ENCODE results near the gene PLK5. TPM values are rescaled to one million over a fixed set of nuclear protein-coding genes. Genes with fewer than 3 reads are reported as not detected.

The PLK5 gene
- total RNA-seq, 1 experiment from 2014 or later = not detected

GRCh38 chr19:1478934-1479707, 44.8 kb upstream of the PLK5 start, which contains the start of gene C19orf25:
Gene C19orf25, minus strand, starts transcription at chr19:1479215. Its CDS starts 312 bp downstream, at chr19:1478903.
- no peaks in the 10 kb centered on the region for H3K27me3 ChIP-seq (replicated peaks; ENCODE audit: insufficient read depth, low read depth, low read length, poor library complexity)
- no peak for TF ChIP-seq EZH2 (IDR thresholded peaks at IDR 0.05; ENCODE audit: borderline replicate concordance, low read depth, low read length, poor library complexity, severe bottlenecking)
- TF ChIP-seq CTCF (conservative IDR thresholded peaks at IDR 0.05; ENCODE audit: low read depth, low read length) = no peak
- peaks cover 4% of the 10 kb centered on the region for H3K36me3 ChIP-seq (ENCODE audit: insufficient read depth, low read length, poor library complexity, severe bottlenecking)
- ChIA-PET POLR2A (ENCODE audit: low non-redundant PET) (no interaction called here), CTCF (no interaction called here)
- H3K4me1 ChIP-seq (ENCODE audit: insufficient read depth, low read length, poor library complexity, severe bottlenecking) = peaks cover 4% of the 10 kb centered on the region
- H3K4me3 ChIP-seq (ENCODE audit: low read depth, low read length, poor library complexity, severe bottlenecking) = peak within 1 kb of the TSS; percentile 66
- no TSS peak for BruUV-seq (replicated peaks)
- peak; percentile 97 for DNase-seq (ENCODE audit: low spot score)
- peak within 1 kb of the TSS; percentile 85 for H3K27ac ChIP-seq (ENCODE audit: low read depth, low read length, poor library complexity, severe bottlenecking)
- intact Hi-C loops (cut with micrococcal nuclease; ENCODE audit: unreplicated experiment) = no loop called here
- no peaks in the 10 kb centered on the region for H3K9me3 ChIP-seq (ENCODE audit: low read depth, low read length, poor library complexity, severe bottlenecking)

GRCh38 chr19:1481224-1481892, 42.5 kb upstream of the PLK5 start:
- intact Hi-C loops (cut with micrococcal nuclease; ENCODE audit: unreplicated experiment) = no loop called here
- POLR2A ChIA-PET (ENCODE audit: low non-redundant PET) = no interaction called here

GRCh38 chr19:1481893-1482360, 42.0 kb upstream of the PLK5 start:
- Histone ChIP-seq H3K36me3 (ENCODE audit: insufficient read depth, low read length, poor library complexity, severe bottlenecking) (peaks cover 4% of the 10 kb centered on the region), H3K27ac (ENCODE audit: low read depth, low read length, poor library complexity, severe bottlenecking) (no peak overlapping the region), H3K4me1 (ENCODE audit: insufficient read depth, low read length, poor library complexity, severe bottlenecking) (peaks cover 4% of the 10 kb centered on the region), H3K27me3 (replicated peaks; ENCODE audit: insufficient read depth, low read depth, low read length, poor library complexity) (no peaks in the 10 kb centered on the region), H3K9me3 (ENCODE audit: low read depth, low read length, poor library complexity, severe bottlenecking) (no peaks in the 10 kb centered on the region), H3K4me3 (ENCODE audit: low read depth, low read length, poor library complexity, severe bottlenecking) (no peak overlapping the region)
- ChIA-PET POLR2A (ENCODE audit: low non-redundant PET) (no interaction called here), CTCF (no interaction called here)
- intact Hi-C loops (cut with micrococcal nuclease; ENCODE audit: unreplicated experiment) = no loop called here
- BruUV-seq (replicated peaks) = no TSS peak
- DNase-seq (ENCODE audit: low spot score) = no peak
- TF ChIP-seq CTCF (conservative IDR thresholded peaks at IDR 0.05; ENCODE audit: low read depth, low read length) (no peak), EZH2 (IDR thresholded peaks at IDR 0.05; ENCODE audit: borderline replicate concordance, low read depth, low read length, poor library complexity, severe bottlenecking) (no peak)

More at GRCh38 chr19:1481224-1481892, 42.5 kb upstream of the PLK5 start:
- no peaks in the 10 kb centered on the region for H3K9me3 ChIP-seq (ENCODE audit: low read depth, low read length, poor library complexity, severe bottlenecking)
- CTCF ChIA-PET = no interaction called here
- no TSS peak for BruUV-seq (replicated peaks)
- peaks cover 4% of the 10 kb centered on the region for H3K36me3 ChIP-seq (ENCODE audit: insufficient read depth, low read length, poor library complexity, severe bottlenecking)
- H3K27ac ChIP-seq (ENCODE audit: low read depth, low read length, poor library complexity, severe bottlenecking) = no peak overlapping the region
- no peak for DNase-seq (ENCODE audit: low spot score)
- no peak overlapping the region for H3K4me3 ChIP-seq (ENCODE audit: low read depth, low read length, poor library complexity, severe bottlenecking)
- peaks cover 4% of the 10 kb centered on the region for H3K4me1 ChIP-seq (ENCODE audit: insufficient read depth, low read length, poor library complexity, severe bottlenecking)
- TF ChIP-seq EZH2 (IDR thresholded peaks at IDR 0.05; ENCODE audit: borderline replicate concordance, low read depth, low read length, poor library complexity, severe bottlenecking) = no peak
- no peak for TF ChIP-seq CTCF (conservative IDR thresholded peaks at IDR 0.05; ENCODE audit: low read depth, low read length)
- no peaks in the 10 kb centered on the region for H3K27me3 ChIP-seq (replicated peaks; ENCODE audit: insufficient read depth, low read depth, low read length, poor library complexity)

Measured in A673 (cell line).